ENCODE results near the gene PPIF.

DNA sequence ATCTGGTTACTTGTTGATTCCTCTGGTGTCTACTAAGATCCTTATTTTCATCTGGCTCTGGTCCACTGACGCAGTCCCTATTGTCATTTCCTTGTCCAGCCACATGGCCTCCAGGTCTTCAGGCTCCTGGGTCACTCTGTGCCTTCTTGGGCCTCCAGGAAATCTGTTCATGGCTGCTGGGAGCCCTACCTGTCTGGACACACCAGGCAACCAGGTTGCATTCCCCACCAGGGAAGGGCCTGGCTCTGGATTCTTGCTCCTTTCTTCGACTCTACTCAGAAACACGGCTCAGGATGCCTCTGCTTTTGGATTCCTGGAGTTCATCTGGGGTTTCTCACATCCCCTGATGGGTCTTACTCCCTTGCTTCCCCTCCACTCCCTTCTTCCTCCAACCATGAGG lies 8.0 kb upstream of the PPIF start:
- TF ChIP-seq, protein P1, sequence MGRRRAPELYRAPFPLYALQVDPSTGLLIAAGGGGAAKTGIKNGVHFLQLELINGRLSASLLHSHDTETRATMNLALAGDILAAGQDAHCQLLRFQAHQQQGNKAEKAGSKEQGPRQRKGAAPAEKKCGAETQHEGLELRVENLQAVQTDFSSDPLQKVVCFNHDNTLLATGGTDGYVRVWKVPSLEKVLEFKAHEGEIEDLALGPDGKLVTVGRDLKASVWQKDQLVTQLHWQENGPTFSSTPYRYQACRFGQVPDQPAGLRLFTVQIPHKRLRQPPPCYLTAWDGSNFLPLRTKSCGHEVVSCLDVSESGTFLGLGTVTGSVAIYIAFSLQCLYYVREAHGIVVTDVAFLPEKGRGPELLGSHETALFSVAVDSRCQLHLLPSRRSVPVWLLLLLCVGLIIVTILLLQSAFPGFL (CRISPR knock-in tag; IDR thresholded peaks at IDR 0.05; ENCODE audit: borderline replicate concordance), result no peak
- TF ChIP-seq, protein P2, sequence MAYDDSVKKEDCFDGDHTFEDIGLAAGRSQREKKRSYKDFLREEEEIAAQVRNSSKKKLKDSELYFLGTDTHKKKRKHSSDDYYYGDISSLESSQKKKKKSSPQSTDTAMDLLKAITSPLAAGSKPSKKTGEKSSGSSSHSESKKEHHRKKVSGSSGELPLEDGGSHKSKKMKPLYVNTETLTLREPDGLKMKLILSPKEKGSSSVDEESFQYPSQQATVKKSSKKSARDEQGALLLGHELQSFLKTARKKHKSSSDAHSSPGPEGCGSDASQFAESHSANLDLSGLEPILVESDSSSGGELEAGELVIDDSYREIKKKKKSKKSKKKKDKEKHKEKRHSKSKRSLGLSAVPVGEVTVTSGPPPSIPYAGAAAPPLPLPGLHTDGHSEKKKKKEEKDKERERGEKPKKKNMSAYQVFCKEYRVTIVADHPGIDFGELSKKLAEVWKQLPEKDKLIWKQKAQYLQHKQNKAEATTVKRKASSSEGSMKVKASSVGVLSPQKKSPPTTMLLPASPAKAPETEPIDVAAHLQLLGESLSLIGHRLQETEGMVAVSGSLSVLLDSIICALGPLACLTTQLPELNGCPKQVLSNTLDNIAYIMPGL (CRISPR knock-in tag; IDR thresholded peaks at IDR 0.05), result no peak
- TF ChIP-seq FOXK1 (CRISPR knock-in tag; IDR thresholded peaks at IDR 0.05) (no peak), ZNF416 (CRISPR knock-in tag; IDR thresholded peaks at IDR 0.05) (no peak), SMAD3 (CRISPR knock-in tag; IDR thresholded peaks at IDR 0.05; ENCODE audit: borderline replicate concordance) (no peak)
- TF ChIP-seq, protein P3, sequence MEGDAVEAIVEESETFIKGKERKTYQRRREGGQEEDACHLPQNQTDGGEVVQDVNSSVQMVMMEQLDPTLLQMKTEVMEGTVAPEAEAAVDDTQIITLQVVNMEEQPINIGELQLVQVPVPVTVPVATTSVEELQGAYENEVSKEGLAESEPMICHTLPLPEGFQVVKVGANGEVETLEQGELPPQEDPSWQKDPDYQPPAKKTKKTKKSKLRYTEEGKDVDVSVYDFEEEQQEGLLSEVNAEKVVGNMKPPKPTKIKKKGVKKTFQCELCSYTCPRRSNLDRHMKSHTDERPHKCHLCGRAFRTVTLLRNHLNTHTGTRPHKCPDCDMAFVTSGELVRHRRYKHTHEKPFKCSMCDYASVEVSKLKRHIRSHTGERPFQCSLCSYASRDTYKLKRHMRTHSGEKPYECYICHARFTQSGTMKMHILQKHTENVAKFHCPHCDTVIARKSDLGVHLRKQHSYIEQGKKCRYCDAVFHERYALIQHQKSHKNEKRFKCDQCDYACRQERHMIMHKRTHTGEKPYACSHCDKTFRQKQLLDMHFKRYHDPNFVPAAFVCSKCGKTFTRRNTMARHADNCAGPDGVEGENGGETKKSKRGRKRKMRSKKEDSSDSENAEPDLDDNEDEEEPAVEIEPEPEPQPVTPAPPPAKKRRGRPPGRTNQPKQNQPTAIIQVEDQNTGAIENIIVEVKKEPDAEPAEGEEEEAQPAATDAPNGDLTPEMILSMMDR (IDR thresholded peaks at IDR 0.05), result no peak
- TF ChIP-seq, protein P4, sequence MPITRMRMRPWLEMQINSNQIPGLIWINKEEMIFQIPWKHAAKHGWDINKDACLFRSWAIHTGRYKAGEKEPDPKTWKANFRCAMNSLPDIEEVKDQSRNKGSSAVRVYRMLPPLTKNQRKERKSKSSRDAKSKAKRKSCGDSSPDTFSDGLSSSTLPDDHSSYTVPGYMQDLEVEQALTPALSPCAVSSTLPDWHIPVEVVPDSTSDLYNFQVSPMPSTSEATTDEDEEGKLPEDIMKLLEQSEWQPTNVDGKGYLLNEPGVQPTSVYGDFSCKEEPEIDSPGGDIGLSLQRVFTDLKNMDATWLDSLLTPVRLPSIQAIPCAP (CRISPR knock-in tag; IDR thresholded peaks at IDR 0.05), result no peak
- TF ChIP-seq, protein P5, sequence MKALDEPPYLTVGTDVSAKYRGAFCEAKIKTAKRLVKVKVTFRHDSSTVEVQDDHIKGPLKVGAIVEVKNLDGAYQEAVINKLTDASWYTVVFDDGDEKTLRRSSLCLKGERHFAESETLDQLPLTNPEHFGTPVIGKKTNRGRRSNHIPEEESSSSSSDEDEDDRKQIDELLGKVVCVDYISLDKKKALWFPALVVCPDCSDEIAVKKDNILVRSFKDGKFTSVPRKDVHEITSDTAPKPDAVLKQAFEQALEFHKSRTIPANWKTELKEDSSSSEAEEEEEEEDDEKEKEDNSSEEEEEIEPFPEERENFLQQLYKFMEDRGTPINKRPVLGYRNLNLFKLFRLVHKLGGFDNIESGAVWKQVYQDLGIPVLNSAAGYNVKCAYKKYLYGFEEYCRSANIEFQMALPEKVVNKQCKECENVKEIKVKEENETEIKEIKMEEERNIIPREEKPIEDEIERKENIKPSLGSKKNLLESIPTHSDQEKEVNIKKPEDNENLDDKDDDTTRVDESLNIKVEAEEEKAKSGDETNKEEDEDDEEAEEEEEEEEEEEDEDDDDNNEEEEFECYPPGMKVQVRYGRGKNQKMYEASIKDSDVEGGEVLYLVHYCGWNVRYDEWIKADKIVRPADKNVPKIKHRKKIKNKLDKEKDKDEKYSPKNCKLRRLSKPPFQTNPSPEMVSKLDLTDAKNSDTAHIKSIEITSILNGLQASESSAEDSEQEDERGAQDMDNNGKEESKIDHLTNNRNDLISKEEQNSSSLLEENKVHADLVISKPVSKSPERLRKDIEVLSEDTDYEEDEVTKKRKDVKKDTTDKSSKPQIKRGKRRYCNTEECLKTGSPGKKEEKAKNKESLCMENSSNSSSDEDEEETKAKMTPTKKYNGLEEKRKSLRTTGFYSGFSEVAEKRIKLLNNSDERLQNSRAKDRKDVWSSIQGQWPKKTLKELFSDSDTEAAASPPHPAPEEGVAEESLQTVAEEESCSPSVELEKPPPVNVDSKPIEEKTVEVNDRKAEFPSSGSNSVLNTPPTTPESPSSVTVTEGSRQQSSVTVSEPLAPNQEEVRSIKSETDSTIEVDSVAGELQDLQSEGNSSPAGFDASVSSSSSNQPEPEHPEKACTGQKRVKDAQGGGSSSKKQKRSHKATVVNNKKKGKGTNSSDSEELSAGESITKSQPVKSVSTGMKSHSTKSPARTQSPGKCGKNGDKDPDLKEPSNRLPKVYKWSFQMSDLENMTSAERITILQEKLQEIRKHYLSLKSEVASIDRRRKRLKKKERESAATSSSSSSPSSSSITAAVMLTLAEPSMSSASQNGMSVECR (CRISPR knock-in tag; IDR thresholded peaks at IDR 0.05; ENCODE audit: borderline replicate concordance), result no peak

Measured in WTC11 (cell line).